ENCODE measurements around the gene CXCR4.

DNA sequence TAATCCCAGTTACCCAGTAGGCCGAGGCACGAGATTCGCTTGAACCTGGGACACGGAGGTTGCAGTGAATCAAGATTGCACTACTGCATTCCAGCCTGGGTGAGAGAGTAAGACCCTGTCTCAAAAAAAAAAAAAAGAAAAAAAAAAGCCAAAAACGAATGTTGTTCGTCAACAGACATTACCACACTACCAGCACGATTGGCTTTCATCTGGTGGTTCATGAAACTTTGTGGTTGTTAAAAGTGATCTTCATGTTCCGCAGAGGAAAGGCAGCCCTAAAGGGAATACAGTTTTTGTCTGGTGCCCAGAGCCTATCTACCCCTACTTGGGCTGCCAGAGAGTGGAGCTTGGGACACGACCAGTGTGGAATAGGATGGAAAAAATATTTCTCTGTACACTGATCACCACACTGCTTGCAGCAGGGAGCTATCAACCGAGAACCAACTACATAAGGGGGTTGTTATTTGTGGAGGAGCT, 13.6 kb upstream of the CXCR4 start:
- TF ChIP-seq, protein P1, sequence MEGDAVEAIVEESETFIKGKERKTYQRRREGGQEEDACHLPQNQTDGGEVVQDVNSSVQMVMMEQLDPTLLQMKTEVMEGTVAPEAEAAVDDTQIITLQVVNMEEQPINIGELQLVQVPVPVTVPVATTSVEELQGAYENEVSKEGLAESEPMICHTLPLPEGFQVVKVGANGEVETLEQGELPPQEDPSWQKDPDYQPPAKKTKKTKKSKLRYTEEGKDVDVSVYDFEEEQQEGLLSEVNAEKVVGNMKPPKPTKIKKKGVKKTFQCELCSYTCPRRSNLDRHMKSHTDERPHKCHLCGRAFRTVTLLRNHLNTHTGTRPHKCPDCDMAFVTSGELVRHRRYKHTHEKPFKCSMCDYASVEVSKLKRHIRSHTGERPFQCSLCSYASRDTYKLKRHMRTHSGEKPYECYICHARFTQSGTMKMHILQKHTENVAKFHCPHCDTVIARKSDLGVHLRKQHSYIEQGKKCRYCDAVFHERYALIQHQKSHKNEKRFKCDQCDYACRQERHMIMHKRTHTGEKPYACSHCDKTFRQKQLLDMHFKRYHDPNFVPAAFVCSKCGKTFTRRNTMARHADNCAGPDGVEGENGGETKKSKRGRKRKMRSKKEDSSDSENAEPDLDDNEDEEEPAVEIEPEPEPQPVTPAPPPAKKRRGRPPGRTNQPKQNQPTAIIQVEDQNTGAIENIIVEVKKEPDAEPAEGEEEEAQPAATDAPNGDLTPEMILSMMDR (conservative IDR thresholded peaks at IDR 0.05; ENCODE audit: low read depth, low read length) = no peak
- no peak for TF ChIP-seq EZH2 (IDR thresholded peaks at IDR 0.05; ENCODE audit: borderline replicate concordance, low read depth, low read length, poor library complexity, severe bottlenecking)

All from A673 (cell line).